Neuronal stem cell (in vitro differentiated cells): ENCODE results near the gene CCDC197.
A peak's percentile ranks its signal among the peaks of the same experiment; 100 is the strongest.

ENCODE experiments used
- DNase-seq: peaks from one replicate; pipeline ENCODE4 v3.0.0-alpha.2; 2013; ENCODE audit warnings: low spot score
- H2AFZ ChIP-seq: one replicate; pipeline ENCODE4 v1.6.1; 2013; ENCODE audit warnings: mild to moderate bottlenecking, low read length, inconsistent platforms
- H2AK5ac ChIP-seq: 2 replicates; pipeline ENCODE4 v1.6.1; 2013; ENCODE audit warnings: low read depth, mild to moderate bottlenecking, inconsistent platforms, low read length, moderate library complexity, mixed read lengths
- H2BK120ac ChIP-seq: 2 replicates; pipeline ENCODE4 v1.6.1; 2013; ENCODE audit warnings: low read depth, mild to moderate bottlenecking, inconsistent platforms, low read length, moderate library complexity, mixed read lengths
- H2BK12ac ChIP-seq: one replicate; pipeline ENCODE4 v1.6.1; 2013; ENCODE audit warnings: low read length, inconsistent platforms
- H2BK15ac ChIP-seq: 2 replicates; pipeline ENCODE4 v1.6.1; 2013; ENCODE audit warnings: mild to moderate bottlenecking, low read length, inconsistent platforms, mixed read lengths
- H2BK5ac ChIP-seq: one replicate; pipeline ENCODE4 v1.6.1; 2013; ENCODE audit warnings: inconsistent platforms, mild to moderate bottlenecking, low read length, moderate library complexity
- H3K14ac ChIP-seq: one replicate; pipeline ENCODE4 v1.6.1; 2013; ENCODE audit warnings: low read length, inconsistent platforms
- H3K18ac ChIP-seq: 2 replicates; pipeline ENCODE4 v1.6.1; 2013; ENCODE audit warnings: low read length, inconsistent platforms
- H3K23ac ChIP-seq: 2 replicates; pipeline ENCODE4 v1.6.1; 2013; ENCODE audit warnings: low read depth, mild to moderate bottlenecking, mixed read lengths, low read length, inconsistent platforms; ENCODE audit not compliant: poor library complexity
- H3K27ac ChIP-seq: replicated peaks from 3 replicates; pipeline ENCODE4 v1.5.1; 2013; ENCODE audit warnings: low read length, inconsistent platforms
- H3K27me3 ChIP-seq, 3 experiments: 2 replicates each; pipeline ENCODE4 v1.6.1; 2013; ENCODE audit warnings: low read length in 3 of 3, mild to moderate bottlenecking in 2 of 3, inconsistent platforms in 1 of 3, low read depth in 1 of 3, mixed read lengths in 1 of 3, moderate library complexity in 1 of 3; ENCODE audit not compliant: control insufficient read depth in 3 of 3, insufficient read depth in 3 of 3
- H3K36me3 ChIP-seq, 2 donors: replicated peaks in 1 of 2; 2 replicates each; pipeline ENCODE4 v1.6.1; 2013; ENCODE audit warnings: low read length in 2 of 2; ENCODE audit not compliant: control insufficient read depth in 2 of 2, insufficient read depth in 2 of 2
- H3K4ac ChIP-seq: 2 replicates; pipeline ENCODE4 v1.6.1; 2013; ENCODE audit warnings: inconsistent platforms, mild to moderate bottlenecking, low read length, moderate library complexity
- H3K4me1 ChIP-seq, 2 donors: 1 replicate in 1 of 2; 2 replicates in 1 of 2; pipeline ENCODE4 v1.6.1; 2013; ENCODE audit warnings: low read length in 2 of 2, low read depth in 1 of 2; ENCODE audit not compliant: control insufficient read depth in 2 of 2, insufficient read depth in 1 of 2
- H3K4me2 ChIP-seq: one replicate; pipeline ENCODE4 v1.6.1; 2013; ENCODE audit warnings: mild to moderate bottlenecking, low read length, inconsistent platforms; ENCODE audit not compliant: insufficient read depth, poor library complexity, severe bottlenecking
- H3K4me3 ChIP-seq, 2 donors: 2 replicates each; pipeline ENCODE4 v1.5.1; 2013; ENCODE audit warnings: low read length in 2 of 2, mild to moderate bottlenecking in 2 of 2, inconsistent platforms in 1 of 2, moderate library complexity in 1 of 2
- H3K79me1 ChIP-seq: one replicate; pipeline ENCODE4 v1.6.1; 2013; ENCODE audit warnings: low read depth, mild to moderate bottlenecking, inconsistent platforms, low read length, moderate library complexity
- H3K9ac ChIP-seq: one replicate; pipeline ENCODE4 v1.6.1; 2013; ENCODE audit warnings: mild to moderate bottlenecking, low read depth, low read length, inconsistent platforms; ENCODE audit not compliant: poor library complexity
- H3K9me3 ChIP-seq, 2 donors: replicated peaks in 1 of 2; 2 replicates each; pipeline versions ENCODE3 to v1.6.1; 2013; ENCODE audit warnings: low read length in 2 of 2, mild to moderate bottlenecking in 2 of 2, inconsistent platforms in 1 of 2, low read depth in 1 of 2, mixed read lengths in 1 of 2, moderate library complexity in 1 of 2; ENCODE audit not compliant: control insufficient read depth in 2 of 2, insufficient read depth in 1 of 2
- H4K8ac ChIP-seq: one replicate; pipeline ENCODE4 v1.6.1; 2013; ENCODE audit warnings: low read depth, mild to moderate bottlenecking, inconsistent platforms, low read length, moderate library complexity
- H4K91ac ChIP-seq: one replicate; pipeline ENCODE4 v1.6.1; 2013; ENCODE audit warnings: low read length, low read depth, mild to moderate bottlenecking, inconsistent platforms; ENCODE audit not compliant: poor library complexity
- WGBS, 2 donors: extraction: QIAGEN DNeasy Blood & Tissue Kit; methylation state at CpG; one replicate each; pipeline ENCODE4 v1.1.7; 2013; ENCODE audit warnings: missing lambda C conversion rate in 2 of 2, mixed read lengths in 1 of 2; ENCODE audit not compliant: insufficient read length in 2 of 2, insufficient replicate concordance in 1 of 2; ENCODE audit errors: extremely low coverage in 2 of 2; 5-methylcytosine and 5-hydroxymethylcytosine counted together

The CCDC197 gene

DNA sequence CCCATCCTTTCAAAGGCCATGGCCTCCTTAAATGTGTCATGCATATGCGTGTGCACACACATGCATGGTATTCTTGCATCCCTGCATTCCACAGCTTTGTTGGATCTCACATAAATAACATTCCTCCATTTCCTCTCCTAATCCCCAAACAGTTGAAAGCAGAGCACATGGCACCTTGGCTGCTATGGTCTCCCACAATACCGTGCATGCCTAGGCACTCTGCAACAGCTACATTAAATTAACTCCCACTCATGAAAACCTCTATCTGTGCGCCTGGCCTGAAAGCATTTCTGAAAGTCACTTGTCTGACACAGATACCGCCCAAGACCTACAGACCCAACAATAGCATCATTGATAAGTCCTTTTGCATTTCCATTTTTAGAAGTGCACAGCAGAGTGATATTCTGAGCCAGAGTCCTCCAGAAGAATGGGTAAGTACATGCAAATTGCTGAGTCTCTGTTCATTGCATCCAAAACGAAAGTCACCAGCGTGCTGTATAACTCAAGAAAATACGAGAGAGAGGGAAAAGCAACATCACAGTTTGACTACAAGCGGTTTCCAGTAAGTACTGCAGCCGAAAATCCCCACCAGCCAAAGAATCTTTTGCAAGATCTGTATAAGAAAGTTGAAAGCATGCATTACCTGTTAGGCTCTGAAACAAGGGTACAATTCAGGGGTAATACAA, 21.2 kb upstream of the CCDC197 start:
- Histone ChIP-seq H3K36me3 (no peaks in the 10 kb centered on the region), H2BK120ac (no peak overlapping the region), H3K9ac (no peak overlapping the region), H2BK5ac (no peak overlapping the region), H3K4me2 (no peak overlapping the region), H3K27me3 (peaks cover 0 to 13% (median 0%) of the 10 kb centered on the region in 3 experiments), H4K8ac (no peak overlapping the region), H3K27ac (no peak overlapping the region), H3K23ac (no peak overlapping the region), H2AFZ (peak overlapping the region; percentile 6), H3K14ac (no peak overlapping the region), H3K79me1 (no peaks in the 10 kb centered on the region), H3K9me3 (no peaks in the 10 kb centered on the region), H3K4ac (no peak overlapping the region), H3K4me3 (no peak overlapping the region), H4K91ac (no peak overlapping the region), H2BK12ac (no peak overlapping the region), H2BK15ac (no peak overlapping the region), H3K4me1 (peaks cover 0 to 10% of the 10 kb centered on the region in 2 donors), H2AK5ac (no peak overlapping the region), H3K18ac (no peak overlapping the region)
- no CpG with 5 or more reads among the region's 9 CpGs for WGBS, 2 donors
- DNase-seq: no peak

DNA sequence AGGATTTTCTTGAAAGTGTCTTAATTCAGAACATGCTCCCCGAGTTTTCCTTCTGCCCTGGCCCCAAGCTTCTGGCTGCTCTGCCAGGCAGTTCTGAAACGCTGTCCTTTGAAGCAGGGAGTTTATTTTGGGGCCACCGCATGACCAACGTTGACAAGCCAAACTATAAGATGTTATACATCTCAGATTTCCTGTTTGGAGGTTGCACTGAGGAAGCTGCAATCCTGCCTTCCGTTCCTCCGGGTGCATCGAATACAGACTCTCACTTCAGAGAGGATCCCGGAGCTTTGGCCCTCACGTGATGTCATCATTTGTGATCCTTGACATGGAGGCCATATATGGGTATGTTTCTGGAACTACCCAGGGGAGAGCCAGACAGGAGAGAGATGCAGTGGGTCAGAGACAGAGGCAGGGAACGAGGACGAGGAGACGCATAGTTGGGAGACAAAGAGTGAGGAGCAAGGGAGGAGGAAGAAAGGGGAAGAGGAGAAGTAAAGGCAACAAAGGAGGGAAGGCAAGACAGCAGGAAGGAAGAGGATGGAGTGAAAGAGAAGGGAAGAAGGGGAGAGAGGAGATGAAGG, 20.5 kb upstream of the CCDC197 start, which contains the start of gene ASB2:
ASB2 (minus strand) TSS at position 94 of the 581 bp plus-strand sequence. CDS start 12,031 bp downstream, outside the sequence.
- no CpG with 5 or more reads among the region's 12 CpGs for whole genome bisulfite sequencing, 2 donors

DNA sequence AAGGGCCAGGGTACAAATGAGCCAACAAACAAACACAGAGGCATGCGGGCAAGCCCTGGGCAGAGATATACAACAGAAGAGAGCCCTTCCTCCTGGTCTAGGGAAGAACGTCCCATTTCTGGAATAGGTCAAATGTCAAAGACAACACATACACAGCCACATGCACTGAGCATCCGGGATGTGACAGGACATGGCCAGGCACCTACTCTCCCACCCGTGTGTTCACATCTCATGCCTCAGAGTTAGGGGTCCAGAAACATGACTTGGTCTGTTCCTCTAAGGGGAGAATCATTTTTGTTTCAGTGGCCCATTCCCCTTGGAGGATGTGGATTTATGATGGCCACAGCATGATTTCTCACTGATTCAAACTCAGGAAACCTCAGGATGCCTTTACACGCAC, 19.9 kb upstream of the CCDC197 start:
- Histone ChIP-seq H2BK120ac (no peak overlapping the region), H3K9me3 (no peaks in the 10 kb centered on the region), H3K27ac (no peak overlapping the region), H4K91ac (no peak overlapping the region), H3K23ac (no peak overlapping the region), H3K79me1 (no peaks in the 10 kb centered on the region), H3K18ac (no peak overlapping the region), H2AFZ (no peak overlapping the region), H3K4me3 (peak overlapping the region in 1 of 2 donors; percentile 26), H3K14ac (no peak overlapping the region), H3K36me3 (no peaks in the 10 kb centered on the region), H4K8ac (no peak overlapping the region), H3K9ac (no peak overlapping the region), H3K4me1 (peaks cover 0 to 10% of the 10 kb centered on the region in 2 donors), H3K27me3 (peaks cover 0 to 7% (median 0%) of the 10 kb centered on the region in 3 experiments), H2BK5ac (no peak overlapping the region), H2BK15ac (no peak overlapping the region), H3K4me2 (no peak overlapping the region), H2AK5ac (no peak overlapping the region), H2BK12ac (no peak overlapping the region), H3K4ac (no peak overlapping the region)
- WGBS, 2 donors: no CpG with 5 or more reads among the region's 5 CpGs
- DNase-seq: no peak

More for the DNA sequence above, 20.5 kb upstream of the CCDC197 start, which contains the start of gene ASB2:
- no peaks in the 10 kb centered on the region for H3K9me3 ChIP-seq
- no peak within 1 kb of the TSS for H4K91ac ChIP-seq
- no peak within 1 kb of the TSS for H2BK5ac ChIP-seq
- peak within 1 kb of the TSS in 1 of 2 donors; percentile 26 for H3K4me3 ChIP-seq
- peaks cover 0 to 10% of the 10 kb centered on the region in 2 donors for H3K4me1 ChIP-seq
- H3K4me2 ChIP-seq: no peak within 1 kb of the TSS
- no peak within 1 kb of the TSS for H2BK15ac ChIP-seq
- no peak within 1 kb of the TSS for H2AK5ac ChIP-seq
- H3K23ac ChIP-seq: no peak within 1 kb of the TSS
- H3K27ac ChIP-seq: no peak within 1 kb of the TSS
- H3K79me1 ChIP-seq: no peaks in the 10 kb centered on the region
- H3K14ac ChIP-seq: no peak within 1 kb of the TSS
- no peak within 1 kb of the TSS for H3K9ac ChIP-seq
- no peaks in the 10 kb centered on the region for H3K36me3 ChIP-seq
- H2AFZ ChIP-seq: peak within 1 kb of the TSS; percentile 6
- H2BK120ac ChIP-seq: no peak within 1 kb of the TSS
- H2BK12ac ChIP-seq: no peak within 1 kb of the TSS
- H3K18ac ChIP-seq: peak within 1 kb of the TSS; percentile 25
- H4K8ac ChIP-seq: no peak within 1 kb of the TSS
- DNase-seq: no peak
- no peak within 1 kb of the TSS for H3K4ac ChIP-seq
- peaks cover 0 to 7% (median 0%) of the 10 kb centered on the region in 3 experiments for H3K27me3 ChIP-seq

DNA sequence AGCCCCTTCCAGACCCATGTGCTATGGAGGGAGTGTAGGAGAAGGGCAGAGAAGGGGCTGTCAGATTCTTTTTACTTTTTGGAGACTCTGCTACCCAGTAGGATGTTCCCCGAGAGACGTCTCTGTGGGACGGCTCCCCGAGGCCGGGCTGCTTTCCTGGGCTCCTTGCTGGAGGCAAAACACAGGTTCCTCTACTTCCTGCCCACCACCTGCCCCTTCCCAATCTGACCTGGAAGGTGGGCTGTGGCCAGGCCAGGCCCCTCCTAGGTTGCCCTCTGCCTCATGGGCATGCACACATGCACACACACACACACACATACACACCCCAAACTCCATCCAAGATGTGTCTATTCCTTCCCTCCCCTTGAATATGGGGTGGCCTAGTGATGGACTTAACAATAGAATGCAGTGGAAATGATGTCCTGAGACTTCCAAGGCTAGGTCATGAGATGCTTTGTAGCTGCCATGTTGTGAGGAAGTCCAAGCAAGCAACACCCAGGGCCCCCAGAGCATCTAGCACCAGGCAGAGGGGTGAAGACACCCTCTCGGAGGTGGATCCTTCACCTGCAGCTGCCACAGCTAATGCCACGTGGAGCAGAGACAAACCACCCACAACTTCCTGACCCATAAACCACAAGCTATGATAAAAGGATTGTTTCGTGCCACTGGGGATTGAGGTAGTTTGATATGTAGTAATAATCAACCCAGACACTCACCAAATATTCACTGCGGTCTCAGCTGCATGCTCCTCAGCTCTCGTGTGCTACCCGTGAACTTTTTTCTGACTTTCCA, 19.1 kb upstream of the CCDC197 start:
- Histone ChIP-seq H3K4me3 (no peak overlapping the region), H3K27me3 (peaks cover 0 to 7% (median 0%) of the 10 kb centered on the region in 3 experiments), H2BK15ac (no peak overlapping the region), H3K4me1 (peaks cover 0 to 14% of the 10 kb centered on the region in 2 donors), H2AFZ (no peak overlapping the region), H3K23ac (no peak overlapping the region), H3K36me3 (no peaks in the 10 kb centered on the region), H2AK5ac (no peak overlapping the region), H3K4ac (no peak overlapping the region), H4K8ac (no peak overlapping the region), H3K18ac (peak overlapping the region; percentile 25), H2BK120ac (no peak overlapping the region), H3K9ac (no peak overlapping the region), H3K14ac (no peak overlapping the region), H3K9me3 (no peaks in the 10 kb centered on the region), H3K4me2 (no peak overlapping the region), H4K91ac (no peak overlapping the region), H3K79me1 (no peaks in the 10 kb centered on the region), H2BK5ac (no peak overlapping the region), H2BK12ac (no peak overlapping the region), H3K27ac (no peak overlapping the region)
- DNase-seq: no peak
- no CpG with 5 or more reads among the region's 11 CpGs for WGBS, 2 donors
